Heart right ventricle (tissue), 16 donors: ENCODE measurements around the gene LTBP2. TPM values are rescaled to one million over a fixed set of nuclear protein-coding genes. Genes with fewer than 3 reads are reported as not detected.

Experiments used
- ATAC-seq, 8 donors: fragments of 200-7000 bp; cut with Tn5 transposase; one replicate each; pipeline ENCODE4 v1.9.1; 2020; ENCODE audit warnings: mild to moderate bottlenecking in 8 of 8, moderate library complexity in 8 of 8, moderate number of reproducible peaks in 1 of 8
- DNase-seq, 2 donors: peaks; one replicate each; pipeline ENCODE4 v3.0.0-alpha.2; 2020
- H3K27ac ChIP-seq, 10 donors: fragments of 200-600 bp; sonication (generic) in 2 of 10; one replicate each; pipeline versions ENCODE4 v1.5.0 to v1.8.0; 2020 to 2022; ENCODE audit warnings: mild to moderate bottlenecking in 3 of 10
- H3K27me3 ChIP-seq, 7 donors: fragments of 200-600 bp; one replicate each; pipeline ENCODE4 v1.8.0; 2021 to 2022; ENCODE audit warnings: mild to moderate bottlenecking in 2 of 7
- H3K36me3 ChIP-seq, 9 donors: fragments of 200-600 bp; sonication (generic) in 1 of 9; one replicate each; pipeline versions ENCODE4 v1.5.0 to v1.8.0; 2020 to 2022; ENCODE audit warnings: mild to moderate bottlenecking in 2 of 9
- H3K4me1 ChIP-seq, 9 donors: fragments of 200-600 bp; sonication (generic) in 1 of 9; one replicate each; pipeline versions ENCODE4 v1.5.0 to v1.8.0; 2020 to 2022; ENCODE audit warnings: mild to moderate bottlenecking in 4 of 9
- H3K4me3 ChIP-seq, 10 donors: fragments of 200-600 bp; sonication (generic) in 2 of 10; one replicate each; pipeline versions ENCODE4 v1.5.0 to v1.8.0; 2020 to 2022; ENCODE audit warnings: mild to moderate bottlenecking in 7 of 10, moderate library complexity in 2 of 10
- H3K9me3 ChIP-seq, 11 donors: fragments of 200-600 bp in 10 of 11; sonication (generic) in 2 of 11; one replicate each; pipeline versions ENCODE4 v1.5.0 to v1.8.0; 2013 to 2022; ENCODE audit warnings: mild to moderate bottlenecking in 2 of 11, control low read depth in 1 of 11, moderate library complexity in 1 of 11
- CTCF ChIP-seq, 9 donors: fragments of 200-600 bp; sonication (generic) in 2 of 9; IDR thresholded peaks; one replicate each; pipeline versions ENCODE4 v1.5.0 to v1.8.0; 2021 to 2022; ENCODE audit warnings: antibody characterized with exemption in 9 of 9, mild to moderate bottlenecking in 5 of 9, moderate library complexity in 1 of 9
- WGBS, 2 donors: extraction: QIAGEN DNeasy Blood & Tissue Kit; methylation state at CpG; one replicate each; pipeline ENCODE4 v1.1.7; 2013; ENCODE audit warnings: inconsistent platforms in 1 of 2; 5-methylcytosine and 5-hydroxymethylcytosine counted together
- intact Hi-C, 10 donors: fragments of 100-400 bp; cut with DNase I; formaldehyde crosslinking; loops; one replicate each; pipeline versions ENCODE4 v1.11.1 to v1.14.2; 2022
- polyA plus RNA-seq, 2 donors: library from polyadenylated mRNA; stranded (reverse); fragments of 200-250 nt; gene quantifications; one replicate each; pipeline ENCODE4 v1.2.3, GENCODE V29; 2013
- total RNA-seq, 10 donors: library from RNA; stranded (reverse); fragmentation: NEBNext Ultra II Directional in 3 of 10; extraction: Animal tissue kit (Norgen Biotek cat#: 25700) in 3 of 10; gene quantifications; one replicate each; pipeline versions ENCODE4 v1.2.1 to v1.2.4, GENCODE V29; 2021 to 2023
- donor health status: Arrhythmogenic right ventricular cardiomyopathy.
- donor health status: ischemic (EF 13 %, LVEDD 7.1; RV severe dilation, severe dysfunction).
- donor health status: healthy with polysubstance abuse.
- donor health status: DM: no; HTN: yes; CAD: no.
- donor health status: DM: no; HTN: no; CAD: no.
- donor health status: ischemic (EF 25% LVEDD 6.9; RV normal size, moderate dysfunction).
- donor health status: ischemic (EF 25% LVEDD 5.7; RV mildly dilated, moderate dysfunction).
- donor health status: healthy.
- donor health status: DM: yes; HTN: yes; CAD: no.
- donor health status: Ischemic cardiomyopathy.
- donor health status: ischemic (EF 35%, LVEDD 5.7; RV mildly dilated, moderate dysfunction).
- donor health status: nonischemic (EF 11% LVEDD 7.7; RV severe dilation, severe dysfunction).
- donor health status: DM: yes; HTN: yes; CAD: no.
- donor health status: PGD.
- donor health status: ischemic (EF 29% LVEDD 5.4; RV normal size, mild dysfunction).
- donor health status: nonischemic (EF 23%, LVEDD 6.1; RV moderate dilation, normal function).

The LTBP2 gene
- total and polyA plus RNA-seq, 12 donors: 3.5 to 50.3 (median 17.3) TPM

- H3K4me3 ChIP-seq: no peak overlapping the region
- intact Hi-C loops: no loop called here
- H3K27ac ChIP-seq: no peak overlapping the region
- no peaks in the 10 kb centered on the region for H3K9me3 ChIP-seq
- peaks cover 0 to 26% (median 0%) of the 10 kb centered on the region in 9 donors for H3K36me3 ChIP-seq
- no peaks in the 10 kb centered on the region for H3K27me3 ChIP-seq
- H3K4me1 ChIP-seq: peaks cover 0 to 9% (median 0%) of the 10 kb centered on the region in 9 donors
- DNase-seq (no peak), ATAC-seq (no peak)
- no peak for TF ChIP-seq CTCF (IDR thresholded peaks at IDR 0.05)
These were observed 87.3 kb downstream of the LTBP2 start for GRCh38 chr14:74524812-74525135.

GRCh38 chr14:74524076-74524811 lies 87.8 kb downstream of the LTBP2 start:
- Histone ChIP-seq H3K9me3 (no peaks in the 10 kb centered on the region), H3K36me3 (peaks cover 0 to 22% (median 0%) of the 10 kb centered on the region in 9 donors), H3K27ac (no peak overlapping the region), H3K27me3 (no peaks in the 10 kb centered on the region), H3K4me1 (peaks cover 0 to 9% (median 0%) of the 10 kb centered on the region in 9 donors), H3K4me3 (no peak overlapping the region)
- 81 to 87% methylated on average over 14 of the region's 14 CpGs for WGBS, 2 donors
- DNase-seq: no peak
- intact Hi-C loops: no loop called here
- no peak for ATAC-seq
- no peak for TF ChIP-seq CTCF (IDR thresholded peaks at IDR 0.05)

- DNase-seq (no peak), ATAC-seq (no peak)
- no peak for TF ChIP-seq CTCF (IDR thresholded peaks at IDR 0.05)
- 91 to 98% methylated on average over 7 of the region's 7 CpGs for WGBS, 2 donors
- intact Hi-C loops: no loop called here
- Histone ChIP-seq H3K36me3 (peaks cover 0 to 32% (median 0%) of the 10 kb centered on the region in 9 donors), H3K4me1 (peaks cover 0 to 9% (median 0%) of the 10 kb centered on the region in 9 donors), H3K9me3 (no peaks in the 10 kb centered on the region), H3K27ac (no peak overlapping the region), H3K4me3 (no peak overlapping the region), H3K27me3 (no peaks in the 10 kb centered on the region)
These were observed 89.3 kb downstream of the LTBP2 start for GRCh38 chr14:74522740-74523139.

GRCh38 chr14:74521756-74522155 lies 90.3 kb downstream of the LTBP2 start:
- WGBS, 2 donors: 81 to 91% methylated on average over 10 of the region's 10 CpGs

More at GRCh38 chr14:74521756-74522155, 90.3 kb downstream of the LTBP2 start:
- H3K27ac ChIP-seq: no peak overlapping the region
- H3K9me3 ChIP-seq: no peaks in the 10 kb centered on the region
- H3K36me3 ChIP-seq: peaks cover 0 to 35% (median 0%) of the 10 kb centered on the region in 9 donors
- H3K27me3 ChIP-seq: no peaks in the 10 kb centered on the region
- intact Hi-C loops: no loop called here
- no peak for DNase-seq
- no peak for TF ChIP-seq CTCF (IDR thresholded peaks at IDR 0.05)
- no peak overlapping the region for H3K4me3 ChIP-seq
- peaks cover 0 to 9% (median 0%) of the 10 kb centered on the region in 9 donors for H3K4me1 ChIP-seq
- no peak for ATAC-seq
